ENCODE results near the gene EVI2B.

GRCh38 chr17:31260151-31260550 is 53.7 kb downstream of the EVI2B start:
- TF ChIP-seq CTCF (IDR thresholded peaks at IDR 0.05), result no peak
- no peak for TF ChIP-seq POLR2A (IDR thresholded peaks at IDR 0.05)
